Endothelial cell (in vitro differentiated cells): Measurements from ENCODE around the gene IQCN. TPM values are rescaled to one million over a fixed set of nuclear protein-coding genes. Genes with fewer than 3 reads are reported as not detected.

ENCODE experiments used
- DNase-seq: peaks from one replicate; pipeline ENCODE4 v3.0.0; 2021; ENCODE audit warnings: low spot score
- H3K27ac Mint-ChIP-seq: one replicate; pipeline ENCODE4 v1.8.0; 2021; ENCODE audit warnings: mixed read lengths, inconsistent platforms; ENCODE audit not compliant: unreplicated experiment
- H3K27me3 Mint-ChIP-seq: one replicate; pipeline ENCODE4 v1.8.0; 2021; ENCODE audit warnings: mild to moderate bottlenecking, moderate library complexity, mixed read lengths, inconsistent platforms; ENCODE audit not compliant: unreplicated experiment
- H3K36me3 Mint-ChIP-seq: one replicate; pipeline ENCODE4 v1.8.0; 2021; ENCODE audit warnings: mild to moderate bottlenecking, low read depth, mixed read lengths, inconsistent platforms; ENCODE audit not compliant: unreplicated experiment
- H3K4me1 Mint-ChIP-seq: one replicate; pipeline ENCODE4 v1.8.0; 2021; ENCODE audit warnings: mild to moderate bottlenecking, mixed read lengths, inconsistent platforms; ENCODE audit not compliant: unreplicated experiment
- H3K4me3 Mint-ChIP-seq: one replicate; pipeline ENCODE4 v1.8.0; 2021; ENCODE audit warnings: mild to moderate bottlenecking, mixed read lengths, inconsistent platforms; ENCODE audit not compliant: unreplicated experiment
- H3K9me3 Mint-ChIP-seq: one replicate; pipeline ENCODE4 v1.8.0; 2021; ENCODE audit warnings: mixed read lengths, inconsistent platforms; ENCODE audit not compliant: unreplicated experiment
- CTCF ChIP-seq: fragments of 200-600 bp; sonication (generic); IDR thresholded peaks from one replicate; pipeline ENCODE4 v1.5.0; 2021; ENCODE audit warnings: antibody characterized with exemption; ENCODE audit not compliant: unreplicated experiment
- total RNA-seq: library from RNA; stranded (reverse); fragmentation: NEBNext Ultra II Directional; extraction: Animal tissue kit (Norgen Biotek cat#: 25700); gene quantifications from one replicate; pipeline ENCODE4 v1.2.1, GENCODE V29; 2021; ENCODE audit not compliant: unreplicated experiment

The IQCN gene
- total RNA-seq, 1 donor from 2014 or later, result 1.2 TPM

- H3K27ac Mint-ChIP-seq, result no peak overlapping the region
- peaks cover 22% of the 10 kb centered on the region for H3K27me3 Mint-ChIP-seq
- no peak for DNase-seq
- H3K4me3 Mint-ChIP-seq, result no peak overlapping the region
- no peak for TF ChIP-seq CTCF
- peaks cover 12% of the 10 kb centered on the region for H3K4me1 Mint-ChIP-seq
- H3K36me3 Mint-ChIP-seq, result peaks cover 1% of the 10 kb centered on the region
- no peaks in the 10 kb centered on the region for H3K9me3 Mint-ChIP-seq
These were observed 10.6 kb upstream of the IQCN start for GRCh38 chr19:18284712-18285360.

- H3K27ac Mint-ChIP-seq, result peak overlapping the region; percentile 70
- no peak overlapping the region for H3K4me3 Mint-ChIP-seq
These were observed 9.1 kb upstream of the IQCN start for GRCh38 chr19:18283338-18283737.

GRCh38 chr19:18282788-18283141 lies 8.5 kb upstream of the IQCN start:
- peaks cover 14% of the 10 kb centered on the region for H3K36me3 Mint-ChIP-seq
- H3K27me3 Mint-ChIP-seq, result peaks cover 42% of the 10 kb centered on the region
- DNase-seq, result no peak
- no peaks in the 10 kb centered on the region for H3K9me3 Mint-ChIP-seq
- H3K4me3 Mint-ChIP-seq, result peak overlapping the region; percentile 89
- TF ChIP-seq CTCF, result no peak
- peaks cover 25% of the 10 kb centered on the region for H3K4me1 Mint-ChIP-seq
- peak overlapping the region; percentile 99 for H3K27ac Mint-ChIP-seq

More at GRCh38 chr19:18283338-18283737, 9.1 kb upstream of the IQCN start:
- no peak for TF ChIP-seq CTCF
- no peak for DNase-seq
- peaks cover 37% of the 10 kb centered on the region for H3K27me3 Mint-ChIP-seq
- H3K9me3 Mint-ChIP-seq, result no peaks in the 10 kb centered on the region
- peaks cover 14% of the 10 kb centered on the region for H3K36me3 Mint-ChIP-seq
- H3K4me1 Mint-ChIP-seq, result peaks cover 25% of the 10 kb centered on the region

- Mint-ChIP-seq H3K27me3 (peaks cover 46% of the 10 kb centered on the region), H3K36me3 (peaks cover 14% of the 10 kb centered on the region), H3K4me3 (peak overlapping the region; percentile 83), H3K4me1 (peaks cover 25% of the 10 kb centered on the region), H3K9me3 (no peaks in the 10 kb centered on the region), H3K27ac (peak overlapping the region; percentile 99)
- no peak for TF ChIP-seq CTCF
- no peak for DNase-seq
These were observed 8.0 kb upstream of the IQCN start for GRCh38 chr19:18282021-18282787.
